Effector memory CD8-positive, alpha-beta T cell (primary cell): ENCODE data around the gene SEMA6A.
"Not testable (repeated sequence)": the region's sequence is repeated elsewhere in the genome, so short reads cannot be mapped to it uniquely, and the experiment has no call there.

Experiments
- ATAC-seq: fragments of 150-1000 bp; cut with Tn5 transposase; replicated peaks from 2 replicates; pipeline ENCODE4 v1.10.0; 2021; ENCODE audit warnings: mild to moderate bottlenecking, moderate library complexity
- DNase-seq, 3 experiments: peaks; one replicate each; pipeline ENCODE4 v3.0.0; 2021
- H3K27ac Mint-ChIP-seq, 2 donors: one replicate each; pipeline ENCODE4 v1.8.0; 2022; ENCODE audit warnings: mild to moderate bottlenecking in 2 of 2, mixed read lengths in 2 of 2, moderate library complexity in 2 of 2
- H3K27me3 Mint-ChIP-seq, 2 donors: one replicate each; pipeline ENCODE4 v1.8.0; 2022; ENCODE audit warnings: mixed read lengths in 2 of 2
- H3K36me3 Mint-ChIP-seq: one replicate; pipeline ENCODE4 v1.8.0; 2022; ENCODE audit warnings: mild to moderate bottlenecking, moderate library complexity, mixed read lengths; ENCODE audit not compliant: insufficient read depth
- H3K4me1 Mint-ChIP-seq, 2 donors: one replicate each; pipeline ENCODE4 v1.8.0; 2022; ENCODE audit warnings: low read depth in 2 of 2, mixed read lengths in 2 of 2
- H3K4me3 Mint-ChIP-seq, 2 donors: one replicate each; pipeline ENCODE4 v1.8.0; 2022; ENCODE audit warnings: mild to moderate bottlenecking in 2 of 2, mixed read lengths in 2 of 2, moderate library complexity in 2 of 2
- H3K9me3 Mint-ChIP-seq, 2 donors: one replicate each; pipeline ENCODE4 v1.8.0; 2022; ENCODE audit warnings: mixed read lengths in 2 of 2

The SEMA6A gene

GRCh38 chr5:116531117-116531516 lies 43.5 kb downstream of the SEMA6A start:
- Mint-ChIP-seq H3K27me3 (no peaks in the 10 kb centered on the region), H3K9me3 (no peaks in the 10 kb centered on the region), H3K36me3 (no peaks in the 10 kb centered on the region), H3K4me1 (no peaks in the 10 kb centered on the region), H3K27ac (no peak overlapping the region), H3K4me3 (no peak overlapping the region)
- ATAC-seq, result no peak
- DNase-seq, result no peak

GRCh38 chr5:116530276-116530675 lies 44.3 kb downstream of the SEMA6A start:
- no peak overlapping the region for H3K27ac Mint-ChIP-seq
- no peaks in the 10 kb centered on the region for H3K4me1 Mint-ChIP-seq
- no peaks in the 10 kb centered on the region for H3K9me3 Mint-ChIP-seq
- H3K36me3 Mint-ChIP-seq, result no peaks in the 10 kb centered on the region
- H3K27me3 Mint-ChIP-seq, result no peaks in the 10 kb centered on the region
- H3K4me3 Mint-ChIP-seq, result no peak overlapping the region
- ATAC-seq, result no peak
- no peak for DNase-seq

- H3K27ac Mint-ChIP-seq, result no peak overlapping the region
- no peak for DNase-seq
- H3K36me3 Mint-ChIP-seq, result no peaks in the 10 kb centered on the region
- no peak overlapping the region for H3K4me3 Mint-ChIP-seq
- H3K27me3 Mint-ChIP-seq, result no peaks in the 10 kb centered on the region
- H3K4me1 Mint-ChIP-seq, result no peaks in the 10 kb centered on the region
- no peaks in the 10 kb centered on the region for H3K9me3 Mint-ChIP-seq
- ATAC-seq, result no peak
Observed at GRCh38 chr5:116529615-116530014, 45.0 kb downstream of the SEMA6A start.

- H3K9me3 Mint-ChIP-seq, result no peaks in the 10 kb centered on the region
- ATAC-seq, result no peak
- H3K27ac Mint-ChIP-seq, result no peak overlapping the region
- no peaks in the 10 kb centered on the region for H3K36me3 Mint-ChIP-seq
- no peak overlapping the region for H3K4me3 Mint-ChIP-seq
- no peak for DNase-seq
- H3K4me1 Mint-ChIP-seq, result no peaks in the 10 kb centered on the region
- H3K27me3 Mint-ChIP-seq, result no peaks in the 10 kb centered on the region
Observed at GRCh38 chr5:116528519-116529234, 45.9 kb downstream of the SEMA6A start.

GRCh38 chr5:116527582-116527981 lies 47.0 kb downstream of the SEMA6A start:
- H3K9me3 Mint-ChIP-seq, result no peaks in the 10 kb centered on the region

DNA sequence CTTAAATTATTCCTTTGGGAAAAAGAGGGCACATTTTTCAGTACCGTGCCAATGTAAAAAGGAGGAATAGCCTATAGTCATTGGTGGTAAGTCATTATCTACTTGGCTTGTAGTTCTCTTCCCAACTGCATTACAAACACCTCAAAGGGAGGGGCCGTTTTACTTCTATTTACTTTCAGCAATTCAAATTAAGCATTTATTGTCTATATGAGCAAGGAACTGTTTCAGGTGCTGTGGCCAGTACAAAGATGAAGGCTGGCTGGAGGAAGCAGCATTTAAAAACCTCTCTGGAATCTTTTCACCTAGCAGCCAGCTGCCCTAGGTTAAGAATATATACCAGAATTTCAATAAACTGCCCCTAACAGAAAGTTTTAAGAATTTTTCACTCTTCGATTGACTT lies 48.9 kb downstream of the SEMA6A start:
- no peaks in the 10 kb centered on the region for H3K27me3 Mint-ChIP-seq
- no peaks in the 10 kb centered on the region for H3K4me1 Mint-ChIP-seq
- no peak overlapping the region for H3K4me3 Mint-ChIP-seq
- no peaks in the 10 kb centered on the region for H3K9me3 Mint-ChIP-seq
- ATAC-seq, result no peak
- DNase-seq, result no peak
- H3K27ac Mint-ChIP-seq, result no peak overlapping the region
- H3K36me3 Mint-ChIP-seq, result no peaks in the 10 kb centered on the region

More at GRCh38 chr5:116527582-116527981, 47.0 kb downstream of the SEMA6A start:
- Mint-ChIP-seq H3K36me3 (no peaks in the 10 kb centered on the region), H3K4me3 (no peak overlapping the region), H3K27me3 (no peaks in the 10 kb centered on the region), H3K4me1 (no peaks in the 10 kb centered on the region), H3K27ac (no peak overlapping the region)
- DNase-seq, result no peak
- no peak for ATAC-seq

DNA sequence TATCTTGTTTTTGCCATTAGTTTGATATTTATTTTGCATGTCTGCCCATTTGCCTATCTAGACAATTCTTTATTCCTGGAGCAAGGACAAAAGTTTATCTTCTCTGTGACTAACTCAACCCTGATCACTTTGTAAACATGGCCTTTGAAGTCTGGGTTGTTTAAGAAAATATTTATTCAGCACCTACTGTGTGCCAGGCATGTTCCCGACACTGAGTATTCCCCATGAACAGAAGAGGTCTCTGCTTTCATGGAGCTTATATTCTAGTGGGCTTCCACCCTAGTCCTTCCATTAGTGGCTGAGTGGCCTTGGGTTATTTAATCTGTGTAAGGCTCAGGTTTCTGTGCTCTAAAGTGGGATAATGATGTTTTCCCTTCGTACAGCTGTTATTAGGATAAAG lies 49.7 kb downstream of the SEMA6A start:
- H3K4me1 Mint-ChIP-seq, result no peaks in the 10 kb centered on the region
- ATAC-seq, result no peak
- DNase-seq, result no peak
- H3K36me3 Mint-ChIP-seq, result no peaks in the 10 kb centered on the region
- H3K9me3 Mint-ChIP-seq, result no peaks in the 10 kb centered on the region
- no peak overlapping the region for H3K27ac Mint-ChIP-seq
- no peaks in the 10 kb centered on the region for H3K27me3 Mint-ChIP-seq
- H3K4me3 Mint-ChIP-seq, result no peak overlapping the region

DNA sequence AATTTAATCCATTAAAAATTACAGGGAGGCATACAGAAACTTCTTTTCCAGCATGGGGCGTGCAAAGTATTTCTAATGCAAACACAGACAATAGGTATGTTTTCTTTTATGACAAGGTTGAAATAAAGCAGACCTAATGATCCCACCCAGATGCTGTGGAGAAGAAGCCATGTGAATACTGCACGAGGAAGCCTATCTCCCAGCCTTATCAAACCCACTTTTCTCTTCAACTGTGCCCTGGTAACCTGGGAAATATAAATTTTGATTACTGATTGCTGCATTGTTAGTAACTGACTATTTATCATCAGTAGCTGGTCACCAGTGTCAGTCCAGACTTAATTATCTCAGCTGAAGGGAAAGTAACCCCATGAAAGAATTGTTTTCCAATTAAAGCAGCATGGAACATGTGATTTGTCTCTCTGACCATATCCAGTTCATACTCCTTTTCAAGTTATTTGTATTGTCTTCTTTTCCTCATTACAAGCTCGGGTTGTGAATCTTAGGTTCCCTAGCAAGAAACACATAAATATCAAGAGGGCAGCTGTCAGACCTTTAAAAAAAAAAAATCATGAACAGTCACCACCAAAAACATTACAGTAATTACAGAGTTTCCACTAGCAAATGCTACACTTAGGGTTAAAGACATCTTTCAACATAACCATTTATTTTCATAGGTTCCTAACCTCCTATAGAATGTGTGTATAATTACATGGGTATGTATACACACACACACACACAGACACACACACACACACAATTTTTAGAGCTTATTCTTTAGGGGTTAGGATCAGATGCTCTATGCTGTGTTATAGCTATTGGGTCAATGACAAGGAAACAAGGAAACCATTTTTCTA lies 50.3 kb downstream of the SEMA6A start:
- no peaks in the 10 kb centered on the region for H3K9me3 Mint-ChIP-seq

GRCh38 chr5:116523182-116523581 lies 51.4 kb downstream of the SEMA6A start:
- ATAC-seq, H3K9me3 Mint-ChIP-seq, H3K27me3 Mint-ChIP-seq, H3K27ac Mint-ChIP-seq, DNase-seq, H3K4me3 Mint-ChIP-seq, H3K4me1 Mint-ChIP-seq, H3K36me3 Mint-ChIP-seq: not testable (repeated sequence)

More for the DNA sequence above, 50.3 kb downstream of the SEMA6A start:
- H3K4me3 Mint-ChIP-seq, result no peak overlapping the region
- no peaks in the 10 kb centered on the region for H3K36me3 Mint-ChIP-seq
- no peak for DNase-seq
- H3K27ac Mint-ChIP-seq, result no peak overlapping the region
- no peaks in the 10 kb centered on the region for H3K27me3 Mint-ChIP-seq
- ATAC-seq, result no peak
- no peaks in the 10 kb centered on the region for H3K4me1 Mint-ChIP-seq

GRCh38 chr5:116522356-116523136 lies 52.1 kb downstream of the SEMA6A start:
- no peak overlapping the region for H3K4me3 Mint-ChIP-seq
- H3K36me3 Mint-ChIP-seq, result no peaks in the 10 kb centered on the region
- no peaks in the 10 kb centered on the region for H3K9me3 Mint-ChIP-seq
- no peaks in the 10 kb centered on the region for H3K27me3 Mint-ChIP-seq
- no peak overlapping the region for H3K27ac Mint-ChIP-seq
- ATAC-seq (no peak), DNase-seq (no peak)
- H3K4me1 Mint-ChIP-seq, result no peaks in the 10 kb centered on the region

GRCh38 chr5:116521173-116521872 lies 53.3 kb downstream of the SEMA6A start:
- Mint-ChIP-seq H3K4me3 (no peak overlapping the region), H3K4me1 (no peaks in the 10 kb centered on the region), H3K9me3 (no peaks in the 10 kb centered on the region), H3K27ac (no peak overlapping the region), H3K36me3 (no peaks in the 10 kb centered on the region), H3K27me3 (no peaks in the 10 kb centered on the region)
- no peak for ATAC-seq
- no peak for DNase-seq

DNA sequence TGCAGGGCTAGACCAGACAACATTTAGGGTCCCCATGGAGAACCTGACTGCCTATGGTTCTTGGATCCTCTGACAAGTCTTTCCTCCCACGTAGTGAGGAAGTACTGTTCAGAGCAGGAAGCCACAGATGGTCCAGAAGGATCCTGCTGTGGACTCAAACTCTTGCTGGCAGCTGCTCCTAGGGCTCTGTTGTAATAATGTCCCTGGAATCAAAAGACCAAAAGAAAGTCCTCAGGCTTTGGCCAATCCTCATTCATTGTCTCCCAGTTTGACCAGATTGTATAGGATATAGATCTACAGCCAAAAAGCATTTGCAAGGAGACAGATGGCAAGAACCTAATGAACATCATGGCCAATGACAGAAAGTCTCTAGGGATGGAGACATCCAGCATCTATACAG lies 53.9 kb downstream of the SEMA6A start:
- H3K27ac Mint-ChIP-seq, result no peak overlapping the region
- H3K27me3 Mint-ChIP-seq, result no peaks in the 10 kb centered on the region
- no peaks in the 10 kb centered on the region for H3K4me1 Mint-ChIP-seq
- DNase-seq, result no peak
- H3K4me3 Mint-ChIP-seq, result no peak overlapping the region
- H3K9me3 Mint-ChIP-seq, result no peaks in the 10 kb centered on the region
- H3K36me3 Mint-ChIP-seq, result no peaks in the 10 kb centered on the region
- ATAC-seq, result no peak

DNA sequence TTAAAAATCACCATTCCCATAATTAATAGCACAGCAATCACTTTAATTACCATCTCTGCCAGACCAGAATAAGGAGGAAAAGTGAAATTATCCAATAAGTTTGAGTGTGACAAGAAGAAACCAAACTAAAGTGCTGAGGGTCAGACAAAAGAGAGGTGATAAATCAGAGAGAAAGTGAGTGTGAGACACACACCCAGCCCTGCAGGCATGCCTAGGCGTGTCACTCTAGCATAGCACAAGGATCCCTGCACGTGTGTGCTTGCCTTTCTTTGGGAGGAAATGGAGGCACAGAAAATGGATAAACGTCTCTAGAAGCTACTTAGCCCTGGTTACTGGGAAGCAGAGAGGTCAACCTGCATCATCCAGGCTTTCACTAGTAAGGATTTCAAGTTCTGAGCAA lies 56.2 kb downstream of the SEMA6A start:
- Mint-ChIP-seq H3K27ac (no peak overlapping the region), H3K36me3 (no peaks in the 10 kb centered on the region), H3K4me3 (no peak overlapping the region), H3K27me3 (no peaks in the 10 kb centered on the region), H3K4me1 (no peaks in the 10 kb centered on the region), H3K9me3 (peaks cover 0 to 6% of the 10 kb centered on the region in 2 donors)
- ATAC-seq (no peak), DNase-seq (no peak)
